ENCODE data around the gene SMTNL2.
"Not testable (repeated sequence)": the region's sequence is repeated elsewhere in the genome, so short reads cannot be mapped to it uniquely, and the experiment has no call there.

Gene SMTNL2

DNA sequence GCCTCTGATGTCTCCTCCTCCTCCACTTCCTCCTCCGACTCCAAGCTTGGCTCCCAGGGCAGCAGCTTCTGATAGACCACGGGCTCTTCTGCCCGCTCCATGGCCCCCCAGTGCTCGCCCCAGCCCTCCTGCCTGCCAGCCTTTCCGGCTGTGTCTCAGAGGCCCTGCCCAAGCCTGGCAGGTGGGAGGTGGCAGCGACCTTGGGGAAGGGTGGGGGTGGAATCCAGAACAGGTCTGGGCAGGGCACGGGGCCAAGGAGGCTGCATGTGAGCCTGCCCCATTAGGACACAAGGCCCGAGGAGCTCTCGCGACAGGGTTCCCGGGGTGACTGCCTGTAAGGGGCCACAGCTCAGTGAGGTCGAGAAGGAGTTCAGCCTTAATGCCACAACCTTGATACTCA lies 23.9 kb upstream of the SMTNL2 start, which contains the start of gene GGT6:
TSS of gene GGT6 (minus strand) at position 157 of the 400 bp plus-strand sequence. CDS start at position 101, 56 bp downstream.
- ATAC-seq: no peak

- ATAC-seq: no peak
Measured at GRCh38 chr17:4560837-4561256, 23.5 kb upstream of the SMTNL2 start.

DNA sequence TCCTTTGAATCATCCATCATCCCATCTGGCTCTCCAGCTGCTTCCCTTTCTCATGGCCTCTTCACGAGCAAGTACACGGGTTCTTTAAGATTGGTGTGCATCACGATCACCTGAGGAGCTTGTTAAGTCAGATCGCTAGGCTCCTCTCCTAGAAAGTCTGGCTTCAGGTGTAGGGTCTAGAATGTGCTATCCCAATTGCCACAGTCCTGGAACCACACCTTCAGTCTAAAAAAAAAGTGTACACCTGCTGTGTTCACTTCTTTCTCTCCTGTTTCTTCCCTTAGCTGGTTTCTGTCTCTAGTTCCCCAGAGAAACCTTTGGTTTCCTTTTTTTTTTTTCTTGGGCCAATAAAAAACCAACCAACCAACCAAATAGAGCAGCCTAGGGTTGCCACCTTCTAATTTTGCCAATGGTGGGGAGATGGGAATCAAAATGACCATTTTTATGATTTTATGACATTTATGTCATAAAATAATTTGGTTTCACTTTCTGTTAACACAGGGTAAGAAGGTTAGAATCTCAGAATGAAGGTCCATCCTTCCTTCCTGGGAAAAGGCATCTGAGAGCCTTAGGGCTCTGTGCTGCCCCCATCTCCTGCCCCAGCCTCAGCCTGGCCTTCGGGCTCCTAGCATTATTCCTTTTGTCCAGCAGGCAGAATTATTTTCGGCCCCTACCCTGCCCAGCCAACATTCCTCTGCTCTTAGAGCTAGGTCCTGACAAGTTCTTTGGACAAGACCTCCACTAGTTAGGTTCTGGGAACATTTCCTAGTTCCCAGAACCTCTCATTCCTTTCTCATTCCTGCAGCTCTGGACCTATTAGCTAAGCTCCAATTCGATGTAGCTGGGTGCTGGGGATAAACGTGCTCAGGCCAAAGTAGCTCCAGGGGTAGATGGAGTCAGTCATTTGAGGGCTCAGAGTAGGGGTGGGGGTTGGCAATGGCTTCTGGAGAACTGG lies 22.0 kb upstream of the SMTNL2 start:
- ATAC-seq: peak in 1 of 2 donors; percentile 5

DNA sequence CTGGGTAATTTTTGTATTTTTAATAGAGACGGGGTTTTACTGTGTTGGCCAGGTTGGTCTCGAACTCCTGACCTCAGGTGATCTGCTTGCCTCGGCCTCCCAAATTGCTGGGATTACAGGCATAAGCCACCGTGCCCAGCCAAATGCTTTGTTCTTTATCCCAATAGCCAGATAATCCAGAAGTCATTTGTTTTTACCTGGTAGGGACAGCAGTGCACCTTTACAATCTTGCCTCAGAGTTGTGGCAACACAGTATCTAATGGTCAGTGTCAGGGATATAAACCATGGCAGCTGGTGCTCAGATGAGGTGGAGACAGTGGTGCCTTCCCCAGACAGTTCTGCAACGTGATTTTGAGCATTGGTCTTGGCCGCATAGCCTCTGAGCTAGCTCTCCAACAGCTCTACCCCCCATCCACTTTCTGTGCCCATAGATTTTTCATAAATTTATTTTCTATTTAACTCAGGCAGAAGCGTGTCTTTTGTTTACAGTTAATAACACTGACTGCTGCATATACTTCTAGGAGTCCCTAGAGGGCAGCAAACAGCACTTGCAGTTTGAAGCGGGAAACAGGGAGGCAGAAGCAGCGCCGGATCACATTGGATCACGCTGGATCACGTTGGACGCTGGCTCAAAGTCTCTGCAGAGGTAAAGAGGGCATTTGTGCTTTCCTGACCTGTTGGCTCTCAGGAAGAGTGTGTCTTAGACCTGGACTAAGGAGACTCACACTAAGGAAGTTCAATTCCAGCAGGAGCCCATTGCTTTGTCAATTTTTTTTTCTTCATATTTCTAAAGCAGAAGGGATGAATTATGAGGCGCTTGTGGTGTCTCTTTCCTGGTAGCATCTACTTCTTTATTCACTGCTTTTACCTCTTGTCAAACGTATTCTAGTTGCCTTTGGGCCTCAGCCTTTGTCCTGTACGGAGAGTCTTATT lies 18.9 kb upstream of the SMTNL2 start:
- peak; percentile 45 to 62 for ATAC-seq

DNA sequence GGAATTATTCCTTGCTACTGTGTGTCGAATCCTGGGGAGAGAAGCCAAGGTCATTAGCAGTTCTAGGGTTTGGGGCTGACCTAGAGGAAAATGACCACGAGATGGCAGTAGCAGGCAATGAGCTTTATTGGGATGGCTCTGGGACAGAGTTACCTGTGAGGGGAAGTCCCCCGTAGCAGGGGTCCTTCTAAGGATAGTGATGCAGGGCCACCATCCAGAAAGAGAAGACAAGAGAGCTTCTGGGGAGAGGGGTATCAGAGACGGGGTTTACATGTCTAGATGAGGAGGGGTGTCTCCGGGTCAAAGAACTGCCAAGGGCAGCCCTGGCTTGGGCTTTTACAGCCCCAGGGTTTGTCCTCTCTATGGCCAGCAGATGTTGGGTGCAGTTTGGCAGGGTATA lies 17.5 kb upstream of the SMTNL2 start:
- ATAC-seq: peak; percentile 31 to 40

DNA sequence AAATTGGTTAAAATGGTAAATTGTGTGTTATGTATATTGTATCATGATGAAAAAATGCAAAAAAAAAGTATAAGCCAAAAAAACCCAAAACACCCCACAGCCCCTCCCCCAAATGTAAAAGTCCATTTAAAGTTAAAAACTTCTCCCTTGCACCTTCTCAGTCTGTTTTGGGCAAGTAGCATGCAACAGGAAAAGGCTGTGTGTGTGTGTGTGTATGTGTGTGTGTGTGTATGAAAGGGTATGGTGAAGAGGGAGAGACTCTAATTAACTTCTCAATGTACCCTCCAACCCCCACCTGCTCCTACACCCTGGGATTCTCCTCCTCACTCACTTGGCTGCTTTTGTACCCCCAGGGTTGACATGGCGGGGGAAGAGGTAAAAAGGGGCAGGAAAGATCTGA lies 14.7 kb upstream of the SMTNL2 start:
- ATAC-seq: no peak

DNA sequence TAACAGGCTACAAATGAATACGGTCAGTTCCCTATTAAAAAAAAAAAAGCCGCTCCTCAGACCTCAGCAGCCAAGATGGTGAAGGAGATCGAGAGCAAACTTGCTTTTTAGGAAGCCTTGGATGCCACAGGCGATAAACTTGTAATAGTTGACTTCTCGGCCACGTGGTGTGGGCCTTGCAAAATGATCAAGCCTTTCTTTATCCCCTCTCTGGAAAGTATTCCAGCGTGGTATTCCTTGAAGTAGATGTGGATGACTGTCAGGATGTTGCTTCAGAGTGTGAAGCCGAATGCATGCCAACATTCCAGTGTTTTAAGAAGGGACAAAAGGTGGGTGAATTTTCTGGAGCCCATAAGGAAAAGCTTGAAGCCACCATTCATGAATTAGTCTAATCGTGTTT lies 12.2 kb upstream of the SMTNL2 start:
- ATAC-seq: no peak

DNA sequence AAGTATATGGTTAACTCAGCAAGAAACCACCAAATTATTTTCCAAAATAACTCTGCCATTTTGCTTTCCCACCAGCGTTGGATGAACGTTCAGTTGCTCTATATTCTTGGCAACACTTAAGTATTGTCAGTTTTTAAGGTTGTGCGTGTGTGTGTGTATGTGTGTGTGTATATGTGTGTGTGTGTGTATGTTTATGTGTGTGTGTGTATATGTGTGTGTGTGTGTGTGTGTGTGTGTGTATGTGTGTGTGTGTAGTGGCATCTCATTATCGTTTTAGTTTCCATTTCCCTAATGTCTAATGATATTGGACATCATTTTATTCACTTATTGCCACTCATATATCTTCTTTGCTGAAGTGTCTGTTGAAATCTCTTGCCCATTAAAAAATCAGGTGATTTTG lies 11.2 kb upstream of the SMTNL2 start:
- no peak for ATAC-seq

GRCh38 chr17:4573669-4574068 lies 10.7 kb upstream of the SMTNL2 start:
- ATAC-seq: peak; percentile 99

DNA sequence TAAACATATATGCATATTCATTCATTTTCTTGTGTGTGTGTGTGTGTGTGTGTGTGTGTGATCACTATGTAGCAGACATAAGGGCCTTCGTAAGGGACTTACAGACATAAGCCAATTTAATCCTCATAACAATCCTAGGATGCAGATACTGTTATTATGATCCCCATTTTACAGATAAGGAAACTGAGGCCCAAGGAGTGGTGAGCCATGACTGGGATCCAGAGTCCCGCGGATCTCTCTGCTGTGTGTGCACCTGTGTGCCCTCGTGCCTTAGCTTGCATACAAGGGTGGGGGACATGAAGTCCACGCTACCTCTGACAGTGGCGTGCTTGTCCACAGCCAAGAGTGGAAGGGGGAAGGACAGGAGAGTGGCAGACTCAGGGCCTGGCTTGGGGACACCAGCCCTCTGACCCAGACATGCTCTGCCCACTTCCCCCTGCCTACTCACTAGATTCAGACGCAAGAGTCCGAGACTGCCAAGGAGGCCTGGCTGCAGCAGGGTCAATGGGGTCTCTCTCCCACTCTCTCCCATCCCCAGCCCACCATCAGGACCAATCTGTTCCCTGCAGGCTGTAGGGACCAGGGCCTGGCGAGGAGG lies 9.8 kb upstream of the SMTNL2 start:
- no peak for ATAC-seq

DNA sequence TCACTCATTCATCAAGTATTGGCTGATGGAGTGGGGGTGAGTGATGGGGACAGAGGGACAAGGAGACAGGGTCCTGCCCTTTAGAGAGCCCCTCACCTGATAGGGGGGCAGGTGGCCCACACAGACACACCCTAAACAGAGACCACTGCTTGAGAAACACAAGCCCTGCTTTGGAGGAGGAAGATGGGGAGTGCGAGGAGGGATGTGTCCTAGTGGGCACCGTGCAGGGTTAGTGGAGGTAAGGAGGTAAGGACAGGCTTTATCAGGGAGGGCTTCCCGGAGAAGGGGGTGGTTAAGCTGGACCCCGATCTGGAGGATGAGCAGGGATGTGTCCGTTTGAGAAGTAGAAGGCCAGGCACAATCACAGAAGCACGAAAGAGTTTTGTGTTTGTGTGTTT lies 8.2 kb upstream of the SMTNL2 start:
- no peak for ATAC-seq

DNA sequence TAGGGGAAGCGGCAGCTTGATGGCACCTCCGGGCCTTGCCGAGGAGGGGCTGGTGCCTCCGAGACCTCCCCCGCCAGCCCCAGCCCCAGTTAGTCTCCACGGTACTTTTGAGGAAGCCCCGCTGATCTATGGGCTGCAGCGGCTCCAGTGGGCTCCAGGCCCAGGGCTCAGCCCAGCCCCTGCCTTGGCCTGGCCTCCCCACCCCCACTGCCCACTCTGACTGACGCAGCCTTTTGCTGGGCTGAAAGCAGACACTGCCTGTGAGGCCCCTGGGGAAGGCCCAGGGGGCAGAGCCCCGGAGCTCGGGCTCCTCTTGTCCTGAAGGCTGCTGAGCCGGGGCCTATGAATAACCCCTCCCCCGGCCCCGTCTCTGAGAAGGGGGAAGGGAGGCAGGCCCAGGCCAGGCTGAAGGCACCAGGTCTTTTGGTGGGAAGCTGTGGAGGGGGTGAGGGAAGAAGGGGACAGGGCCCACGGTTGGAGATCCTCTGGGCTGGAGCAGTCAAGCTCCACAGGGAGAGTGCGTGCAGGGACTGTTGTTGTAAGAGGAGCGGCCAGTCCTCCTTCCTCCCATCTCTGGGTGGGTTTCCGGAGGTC lies 7.5 kb upstream of the SMTNL2 start:
- no peak for ATAC-seq

- no peak for ATAC-seq
Measured at GRCh38 chr17:4577386-4577993, 6.8 kb upstream of the SMTNL2 start.

DNA sequence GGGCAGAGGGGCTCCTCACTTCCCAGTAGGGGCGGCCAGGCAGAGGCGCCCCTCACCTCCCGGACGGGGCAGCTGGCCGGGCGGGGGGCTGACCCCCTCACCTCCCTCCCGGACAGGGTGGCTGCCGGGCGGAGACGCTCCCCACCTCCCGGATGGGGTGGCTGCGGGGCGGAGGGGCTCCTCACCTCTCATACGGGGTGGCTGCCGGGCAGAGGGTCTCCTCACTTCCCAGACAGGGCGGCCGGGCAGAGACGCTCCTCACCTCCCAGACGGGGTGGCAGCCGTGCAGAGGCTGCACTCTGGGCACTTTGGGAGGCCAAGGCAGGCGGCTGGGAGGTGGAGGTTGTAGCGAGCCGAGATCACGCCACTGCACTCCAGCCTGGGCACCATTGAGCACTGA lies 6.0 kb upstream of the SMTNL2 start:
- ATAC-seq: not testable (repeated sequence)

- ATAC-seq: no peak
Measured at GRCh38 chr17:4579678-4580077, 4.7 kb upstream of the SMTNL2 start.

DNA sequence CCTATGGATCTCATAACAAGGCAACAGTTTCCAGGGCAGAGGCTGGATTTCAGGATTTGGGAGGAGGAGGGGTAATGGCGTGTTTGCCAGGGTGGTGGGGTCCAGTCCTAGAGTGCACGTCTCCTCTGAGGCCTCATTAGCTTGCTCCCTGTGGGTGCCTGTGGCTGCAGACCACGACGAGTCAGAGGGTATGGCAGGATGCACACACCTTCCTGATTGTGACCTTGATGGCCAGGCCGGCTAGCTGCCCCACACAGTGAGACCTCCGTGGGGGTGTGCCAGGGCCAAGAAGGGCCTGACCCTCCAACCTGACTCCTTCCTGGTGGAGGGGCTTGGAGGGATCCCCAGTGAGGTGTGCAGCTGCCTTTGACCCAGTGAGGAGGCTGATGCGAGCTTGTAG lies 4.0 kb upstream of the SMTNL2 start:
- ATAC-seq: no peak

GRCh38 chr17:4582101-4582501 lies 2.2 kb upstream of the SMTNL2 start:
- ATAC-seq: no peak

- ATAC-seq: no peak
Measured at GRCh38 chr17:4582691-4583090, 1.6 kb upstream of the SMTNL2 start.

GRCh38 chr17:4583206-4583605 lies 1.1 kb upstream of the SMTNL2 start:
- ATAC-seq: no peak

GRCh38 chr17:4583782-4584100 lies 588 bp upstream of the SMTNL2 start:
- ATAC-seq: peak; percentile 60 to 61

DNA sequence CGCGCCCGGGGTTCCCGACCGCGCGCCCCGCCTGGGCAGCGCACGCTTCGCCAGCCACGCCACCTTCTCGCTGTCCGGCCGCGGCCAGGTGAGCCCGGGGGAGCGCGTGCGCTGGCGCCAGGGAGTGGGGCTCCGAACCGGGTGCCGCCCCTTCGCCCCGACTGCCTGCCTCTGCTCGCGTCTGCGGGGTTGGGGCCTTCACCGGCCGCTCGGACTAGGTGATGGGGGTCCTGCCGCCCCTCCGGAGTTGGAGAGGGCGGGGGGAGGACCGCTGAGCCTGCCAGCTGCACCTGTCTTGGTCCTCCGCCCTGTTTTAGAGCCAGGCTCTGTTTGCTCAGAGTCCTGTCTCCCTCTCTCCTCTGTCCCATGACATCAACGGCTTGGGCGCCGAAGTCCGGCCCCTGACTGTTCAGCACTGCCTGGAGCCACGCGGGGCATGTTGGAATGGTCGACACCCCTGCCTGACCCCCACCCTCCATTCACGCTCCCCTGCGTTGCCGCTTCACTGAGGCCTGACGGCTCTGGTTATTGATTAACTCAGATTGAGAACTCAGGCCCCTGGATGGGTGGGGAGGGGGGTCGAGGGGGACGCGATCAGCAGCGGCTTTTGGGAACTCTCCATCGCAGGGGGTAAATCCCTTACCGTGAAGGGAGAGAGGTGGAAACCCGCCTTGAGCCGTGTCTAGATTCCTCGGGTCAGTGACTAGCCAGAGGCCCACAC lies 748 bp downstream of the SMTNL2 start:
- ATAC-seq: no peak

GRCh38 chr17:4585638-4585994 lies 1.3 kb downstream of the SMTNL2 start:
- no peak for ATAC-seq
